OCI-LY3 (cell line): ENCODE data around the gene LACTBL1.

Source experiments
- H2AFZ ChIP-seq: fragments of 200-600, 300-600 bp; shearing (Covaris generic); 2 replicates; pipeline ENCODE4 v1.6.0; 2014; ENCODE audit warnings: antibody characterized with exemption, low read depth, low read length
- H3K27ac ChIP-seq: fragments of 200-600, 300-600 bp; sonication (generic); 2 replicates; pipeline ENCODE4 v1.5.1; 2014; ENCODE audit warnings: mild to moderate bottlenecking, low read length, moderate library complexity, mixed read lengths
- H3K27me3 ChIP-seq: fragments of 200-600, 300-600 bp; sonication (generic); 2 replicates; pipeline ENCODE4 v1.6.1; 2014; ENCODE audit warnings: low read depth, low read length, mixed read lengths
- H3K36me3 ChIP-seq: fragments of 200-600, 300-600 bp; sonication (generic); replicated peaks from 2 replicates; pipeline ENCODE3; 2014; ENCODE audit warnings: low read depth, low read length, mixed read lengths
- H3K4me1 ChIP-seq: fragments of 300-600, 200-600 bp; sonication (generic); 2 replicates; pipeline ENCODE4 v1.6.1; 2014; ENCODE audit warnings: low read length, mixed read lengths
- H3K4me2 ChIP-seq: fragments of 200-600, 300-600 bp; sonication (generic); 2 replicates; pipeline ENCODE4 v1.6.1; 2014; ENCODE audit warnings: low read length, mixed read lengths
- H3K4me3 ChIP-seq: fragments of 300-600, 200-600 bp; sonication (generic); 2 replicates; pipeline ENCODE4 v1.5.1; 2014; ENCODE audit warnings: antibody characterized with exemption, mild to moderate bottlenecking, low read length, moderate library complexity
- H3K79me2 ChIP-seq: fragments of 300-600, 200-600 bp; shearing (Covaris generic); 2 replicates; pipeline ENCODE4 v1.6.1; 2014; ENCODE audit warnings: mild to moderate bottlenecking, low read length, mixed read lengths
- H3K9ac ChIP-seq: fragments of 300-600, 200-600 bp; shearing (Covaris generic); 2 replicates; pipeline ENCODE4 v1.6.0; 2014; ENCODE audit warnings: mild to moderate bottlenecking, low read length, moderate library complexity
- H3K9me3 ChIP-seq: fragments of 200-600, 300-600 bp; shearing (Covaris generic); 2 replicates; pipeline ENCODE4 v1.6.1; 2014; ENCODE audit warnings: low read length, mixed read lengths; ENCODE audit not compliant: insufficient read depth
- H4K20me1 ChIP-seq: fragments of 200-600, 300-600 bp; sonication (generic); 2 replicates; pipeline ENCODE4 v1.6.1; 2016; ENCODE audit warnings: low read length, mixed read lengths; ENCODE audit not compliant: insufficient read depth
- CTCF ChIP-seq: fragments of 200-600, 300-600 bp; sonication (generic); IDR thresholded peaks from 2 replicates; pipeline ENCODE4 v1.5.1; 2014; ENCODE audit warnings: antibody characterized with exemption, low read length, low read depth
- EZH2phosphoT487 ChIP-seq: fragments of 200-600 bp; shearing (Covaris generic); IDR thresholded peaks from 2 replicates; pipeline ENCODE4 v1.6.1; 2018; ENCODE audit warnings: antibody characterized with exemption, mixed run types, low read depth

The LACTBL1 gene

GRCh38 chr1:22910286-22910685 is 62.4 kb downstream of the LACTBL1 start:
- Histone ChIP-seq H3K36me3 (no peaks in the 10 kb centered on the region), H3K4me1 (no peaks in the 10 kb centered on the region), H3K9me3 (no peaks in the 10 kb centered on the region), H2AFZ (no peak overlapping the region), H3K27ac (no peak overlapping the region), H3K4me2 (no peak overlapping the region), H3K27me3 (no peaks in the 10 kb centered on the region), H3K79me2 (no peaks in the 10 kb centered on the region), H4K20me1 (no peaks in the 10 kb centered on the region), H3K9ac (no peak overlapping the region), H3K4me3 (no peak overlapping the region)
- no peak for TF ChIP-seq CTCF
- no peak for TF ChIP-seq EZH2phosphoT487

DNA sequence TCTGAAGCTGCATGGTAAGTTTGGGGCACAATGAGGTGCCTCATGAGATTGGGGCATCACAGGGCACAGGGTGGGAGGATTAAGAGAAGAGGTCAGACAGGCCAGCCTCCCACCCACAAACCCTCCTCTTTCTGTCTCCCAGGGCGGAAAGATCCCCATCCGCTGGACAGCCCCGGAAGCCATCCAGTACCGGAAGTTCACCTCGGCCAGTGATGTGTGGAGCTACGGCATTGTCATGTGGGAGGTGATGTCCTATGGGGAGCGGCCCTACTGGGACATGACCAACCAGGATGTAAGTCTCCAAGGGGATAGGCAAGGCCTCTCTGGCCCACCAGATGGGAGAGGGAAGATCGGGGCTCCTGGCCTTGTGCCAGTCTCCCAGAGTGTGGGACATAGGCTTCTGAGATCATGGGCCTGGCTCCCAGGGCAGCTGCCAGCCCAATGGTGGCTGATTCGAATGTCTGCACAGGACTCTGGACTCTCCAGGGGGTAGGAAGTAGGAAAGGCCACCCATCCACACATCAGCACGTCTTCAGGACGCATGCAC is 63.7 kb downstream of the LACTBL1 start:
- Histone ChIP-seq H3K9ac (no peak overlapping the region), H3K4me1 (no peaks in the 10 kb centered on the region), H3K27me3 (no peaks in the 10 kb centered on the region), H2AFZ (no peak overlapping the region), H3K4me3 (no peak overlapping the region), H3K79me2 (no peaks in the 10 kb centered on the region), H3K36me3 (no peaks in the 10 kb centered on the region), H3K27ac (no peak overlapping the region), H4K20me1 (no peaks in the 10 kb centered on the region), H3K4me2 (no peak overlapping the region), H3K9me3 (no peaks in the 10 kb centered on the region)
- TF ChIP-seq EZH2phosphoT487 (no peak), CTCF (no peak)

GRCh38 chr1:22907528-22907927 is 65.1 kb downstream of the LACTBL1 start:
- H3K4me1 ChIP-seq = no peaks in the 10 kb centered on the region
- no peaks in the 10 kb centered on the region for H3K79me2 ChIP-seq
- no peak overlapping the region for H2AFZ ChIP-seq
- H3K27me3 ChIP-seq = no peaks in the 10 kb centered on the region
- H3K27ac ChIP-seq = no peak overlapping the region
- no peak overlapping the region for H3K4me3 ChIP-seq
- H3K9ac ChIP-seq = no peak overlapping the region
- H3K9me3 ChIP-seq = no peaks in the 10 kb centered on the region
- TF ChIP-seq EZH2phosphoT487 (no peak), CTCF (no peak)
- H3K4me2 ChIP-seq = no peak overlapping the region
- no peaks in the 10 kb centered on the region for H4K20me1 ChIP-seq
- no peaks in the 10 kb centered on the region for H3K36me3 ChIP-seq

DNA sequence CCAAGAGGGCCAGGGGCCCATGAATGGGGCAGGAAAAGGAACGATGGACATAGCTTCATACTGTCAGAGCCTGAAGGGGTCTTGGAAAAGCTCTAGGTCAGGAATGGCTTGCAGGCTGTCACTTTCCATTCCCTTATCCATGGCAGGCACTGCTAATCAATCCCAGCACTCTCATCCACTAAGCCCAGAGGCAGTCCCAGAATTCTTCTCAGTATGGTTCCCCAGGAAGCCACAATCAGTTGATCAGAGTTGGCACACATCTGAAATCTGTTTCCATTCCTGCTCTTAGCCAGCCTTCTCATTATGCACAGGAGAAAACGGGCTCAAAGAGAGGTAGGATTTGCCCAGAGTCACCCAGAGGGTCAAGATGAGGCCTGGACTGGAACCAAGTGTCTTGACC is 65.7 kb downstream of the LACTBL1 start:
- H3K4me1 ChIP-seq = no peaks in the 10 kb centered on the region
- H3K36me3 ChIP-seq = no peaks in the 10 kb centered on the region
- H2AFZ ChIP-seq = no peak overlapping the region
- H3K9me3 ChIP-seq = no peaks in the 10 kb centered on the region
- H3K4me2 ChIP-seq = no peak overlapping the region
- H4K20me1 ChIP-seq = no peaks in the 10 kb centered on the region
- no peak overlapping the region for H3K27ac ChIP-seq
- TF ChIP-seq CTCF (no peak), EZH2phosphoT487 (no peak)
- no peak overlapping the region for H3K4me3 ChIP-seq
- no peaks in the 10 kb centered on the region for H3K27me3 ChIP-seq
- H3K79me2 ChIP-seq = no peaks in the 10 kb centered on the region
- H3K9ac ChIP-seq = no peak overlapping the region
